Mesenchymal stem cell (in vitro differentiated cells and primary cell): ENCODE results near the gene FLT3.

ENCODE experiments used
- DNase-seq: peaks from one replicate; pipeline ENCODE4 v3.0.0-alpha.2; 2013
- H2AFZ ChIP-seq: one replicate; pipeline ENCODE4 v1.6.1; 2013; ENCODE audit warnings: low read depth, mild to moderate bottlenecking, control low read depth, inconsistent platforms, low read length, moderate library complexity
- H2AK5ac ChIP-seq: 2 replicates; pipeline ENCODE4 v1.6.1; 2013; ENCODE audit warnings: low read length, moderate library complexity, mild to moderate bottlenecking, inconsistent platforms; ENCODE audit not compliant: severe bottlenecking
- H2BK120ac ChIP-seq: one replicate; pipeline ENCODE4 v1.6.1; 2013; ENCODE audit warnings: low read depth, mild to moderate bottlenecking, inconsistent platforms, low read length, moderate library complexity
- H2BK12ac ChIP-seq, 2 experiments: one replicate each; pipeline ENCODE4 v1.6.1; 2013; ENCODE audit warnings: inconsistent platforms in 2 of 2, low read length in 2 of 2, mild to moderate bottlenecking in 2 of 2, moderate library complexity in 2 of 2, control low read depth in 1 of 2
- H2BK15ac ChIP-seq: one replicate; pipeline ENCODE4 v1.6.1; 2013; ENCODE audit warnings: mild to moderate bottlenecking, low read depth, inconsistent platforms; ENCODE audit not compliant: poor library complexity, severe bottlenecking
- H2BK5ac ChIP-seq: 2 replicates; pipeline ENCODE4 v1.6.1; 2013; ENCODE audit warnings: low read depth, mild to moderate bottlenecking, low read length, control low read depth, inconsistent platforms; ENCODE audit not compliant: poor library complexity, severe bottlenecking
- H3K14ac ChIP-seq, 2 experiments: one replicate each; pipeline ENCODE4 v1.6.1; 2013; ENCODE audit warnings: inconsistent platforms in 2 of 2, low read length in 2 of 2, control low read depth in 1 of 2, mild to moderate bottlenecking in 1 of 2, moderate library complexity in 1 of 2
- H3K18ac ChIP-seq, 2 experiments: one replicate each; pipeline ENCODE4 v1.6.1; 2013; ENCODE audit warnings: inconsistent platforms in 2 of 2, low read length in 2 of 2, control low read depth in 1 of 2, low read depth in 1 of 2, mild to moderate bottlenecking in 1 of 2
- H3K23ac ChIP-seq, 2 experiments: one replicate each; pipeline ENCODE4 v1.6.1; 2013; ENCODE audit warnings: inconsistent platforms in 2 of 2, low read length in 2 of 2, mild to moderate bottlenecking in 2 of 2, moderate library complexity in 2 of 2, control low read depth in 1 of 2
- H3K27ac ChIP-seq: 2 replicates; pipeline ENCODE4 v1.5.1; 2013; ENCODE audit warnings: mild to moderate bottlenecking, moderate library complexity, low read length, control low read depth, inconsistent platforms; ENCODE audit not compliant: poor library complexity, severe bottlenecking
- H3K27me3 ChIP-seq, 2 experiments: 2 replicates each; pipeline versions ENCODE4 v1.6.1 to v1.7.0; 2013; ENCODE audit warnings: low read length in 2 of 2, mild to moderate bottlenecking in 2 of 2, moderate library complexity in 2 of 2, control low read depth in 1 of 2, inconsistent platforms in 1 of 2; ENCODE audit not compliant: control insufficient read depth in 1 of 2, insufficient read depth in 1 of 2
- H3K36me3 ChIP-seq, 2 experiments: 2 replicates each; pipeline versions ENCODE4 v1.6.1 to v1.7.0; 2013; ENCODE audit warnings: low read length in 2 of 2, control low read depth in 1 of 2, inconsistent platforms in 1 of 2, low read depth in 1 of 2, mild to moderate bottlenecking in 1 of 2; ENCODE audit not compliant: insufficient read depth in 2 of 2, control insufficient read depth in 1 of 2
- H3K4ac ChIP-seq, 2 experiments: one replicate each; pipeline ENCODE4 v1.6.1; 2013; ENCODE audit warnings: inconsistent platforms in 2 of 2, low read length in 2 of 2, mild to moderate bottlenecking in 2 of 2, moderate library complexity in 2 of 2, control low read depth in 1 of 2, low read depth in 1 of 2
- H3K4me1 ChIP-seq: 2 replicates; pipeline ENCODE4 v1.6.1; 2013; ENCODE audit warnings: low read depth, low read length, control low read depth; ENCODE audit not compliant: control insufficient read depth, insufficient read depth
- H3K4me2 ChIP-seq: 2 replicates; pipeline ENCODE4 v1.6.1; 2013; ENCODE audit warnings: low read length, mild to moderate bottlenecking, inconsistent platforms; ENCODE audit not compliant: poor library complexity, severe bottlenecking
- H3K4me3 ChIP-seq, 2 experiments: 2 replicates each; pipeline versions ENCODE4 v1.5.1 to v1.7.0; 2013; ENCODE audit warnings: low read length in 2 of 2, mild to moderate bottlenecking in 2 of 2, control low read depth in 1 of 2, low read depth in 1 of 2; ENCODE audit not compliant: insufficient read depth in 1 of 2
- H3K79me1 ChIP-seq: replicated peaks from 2 replicates; pipeline ENCODE4 v1.6.1; 2013; ENCODE audit warnings: mild to moderate bottlenecking, control low read depth, low read length, inconsistent platforms; ENCODE audit not compliant: poor library complexity, severe bottlenecking
- H3K9ac ChIP-seq: 2 replicates; pipeline ENCODE4 v1.7.0; 2013; ENCODE audit warnings: mild to moderate bottlenecking, low read length, moderate library complexity
- H3K9me3 ChIP-seq: 2 replicates; pipeline ENCODE4 v1.7.0; 2013; ENCODE audit warnings: mild to moderate bottlenecking, low read length; ENCODE audit not compliant: control insufficient read depth
- H4K8ac ChIP-seq: one replicate; pipeline ENCODE4 v1.6.1; 2013; ENCODE audit warnings: inconsistent platforms, mild to moderate bottlenecking, low read length, moderate library complexity
- H4K91ac ChIP-seq: one replicate; pipeline ENCODE4 v1.6.1; 2013; ENCODE audit warnings: mild to moderate bottlenecking, low read length, inconsistent platforms
- WGBS: methylation state at CpG from one replicate; pipeline ENCODE4 v1.1.7; 2013; ENCODE audit warnings: mixed read lengths; 5-methylcytosine and 5-hydroxymethylcytosine counted together

Gene FLT3

DNA sequence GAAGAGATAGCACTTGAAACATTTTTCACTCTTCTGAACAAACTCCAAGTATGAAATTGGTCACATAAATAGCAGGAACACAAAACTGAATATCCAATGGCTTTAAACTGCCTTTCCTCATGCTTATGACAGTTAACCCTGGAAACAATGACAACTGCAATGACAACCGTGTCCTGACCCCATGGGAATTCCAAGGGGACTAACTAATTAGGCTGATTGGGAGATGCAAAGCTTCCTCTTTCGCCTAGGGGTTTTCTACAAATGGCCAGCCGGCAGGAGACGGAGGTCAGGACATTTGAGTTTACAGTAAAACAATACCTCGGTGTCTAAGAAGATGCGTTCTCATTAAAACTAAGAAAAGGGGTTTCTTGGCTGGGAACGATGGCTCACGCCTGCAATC is 58.9 kb downstream of the FLT3 start:
- Histone ChIP-seq H3K27ac (no peak overlapping the region), H3K9me3 (no peaks in the 10 kb centered on the region), H3K27me3 (peaks cover 0 to 15% of the 10 kb centered on the region in 2 experiments), H4K8ac (no peak overlapping the region), H2AFZ (no peak overlapping the region), H3K4me1 (peaks cover 2% of the 10 kb centered on the region), H2BK120ac (no peak overlapping the region), H2BK15ac (no peak overlapping the region), H2BK5ac (no peak overlapping the region), H3K9ac (no peak overlapping the region), H3K18ac (no peak overlapping the region), H3K14ac (no peak overlapping the region), H3K23ac (no peak overlapping the region), H3K4ac (peak overlapping the region in 1 of 2 experiments; percentile 15), H2AK5ac (no peak overlapping the region), H3K4me2 (no peak overlapping the region), H4K91ac (no peak overlapping the region), H3K4me3 (no peak overlapping the region), H2BK12ac (no peak overlapping the region), H3K79me1 (no peaks in the 10 kb centered on the region), H3K36me3 (no peaks in the 10 kb centered on the region)
- 93% methylated on average over 8 of the region's 8 CpGs for WGBS
- DNase-seq, result no peak

DNA sequence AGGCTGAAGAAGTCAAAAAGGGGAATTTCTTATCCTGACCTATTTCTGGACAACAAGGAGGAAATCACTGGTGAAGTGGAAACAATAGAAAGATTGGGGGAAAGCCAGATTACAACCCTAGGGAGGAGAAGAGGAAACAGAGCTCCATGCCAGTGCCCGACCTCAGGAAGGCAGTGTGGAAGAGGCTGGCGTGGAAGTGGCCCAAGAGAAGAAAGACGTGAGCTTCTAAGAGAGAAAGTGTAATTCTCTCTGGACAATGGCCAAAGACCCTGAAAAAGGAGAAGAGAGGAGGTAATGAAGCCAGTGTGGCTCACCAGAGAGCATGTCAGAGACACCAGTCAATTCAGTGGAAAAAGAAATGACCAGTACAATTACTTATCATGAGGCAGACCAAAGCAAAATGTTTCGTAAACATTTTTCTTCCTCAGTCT is 59.3 kb downstream of the FLT3 start:
- Histone ChIP-seq H3K4ac (no peak overlapping the region), H2BK120ac (no peak overlapping the region), H3K27ac (no peak overlapping the region), H3K27me3 (peaks cover 0 to 17% of the 10 kb centered on the region in 2 experiments), H2BK12ac (no peak overlapping the region), H2BK5ac (no peak overlapping the region), H3K18ac (no peak overlapping the region), H3K79me1 (no peaks in the 10 kb centered on the region), H3K14ac (no peak overlapping the region), H4K91ac (no peak overlapping the region), H3K9ac (no peak overlapping the region), H2BK15ac (no peak overlapping the region), H2AK5ac (no peak overlapping the region), H2AFZ (no peak overlapping the region), H3K4me1 (peaks cover 1% of the 10 kb centered on the region), H4K8ac (no peak overlapping the region), H3K9me3 (no peaks in the 10 kb centered on the region), H3K36me3 (no peaks in the 10 kb centered on the region), H3K4me2 (no peak overlapping the region), H3K23ac (no peak overlapping the region), H3K4me3 (no peak overlapping the region)
- WGBS, result 90% methylated on average over 4 of the region's 4 CpGs
- peak; percentile 28 for DNase-seq

DNA sequence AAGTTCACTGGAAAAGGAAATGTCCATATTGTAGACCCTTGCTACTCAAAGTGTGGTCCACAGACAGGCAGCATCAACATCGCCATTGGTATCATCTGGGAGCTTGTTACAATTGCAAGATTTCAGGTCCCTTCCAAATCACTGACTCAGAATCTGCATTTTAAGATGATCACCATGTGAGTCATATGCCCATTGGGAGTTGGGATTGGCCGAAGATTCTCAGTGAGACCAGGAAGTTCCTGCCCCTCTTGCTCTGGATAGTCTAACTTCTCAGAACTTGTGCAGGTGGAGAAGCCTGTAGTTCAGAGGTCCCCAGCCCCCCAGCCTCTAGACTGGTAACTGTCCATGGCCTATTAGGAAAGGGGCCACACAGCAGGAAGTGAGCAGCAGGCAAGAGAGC is 63.0 kb downstream of the FLT3 start:
- WGBS, result 56% methylated on average over 2 of the region's 2 CpGs
- H3K23ac ChIP-seq, result no peak overlapping the region

DNA sequence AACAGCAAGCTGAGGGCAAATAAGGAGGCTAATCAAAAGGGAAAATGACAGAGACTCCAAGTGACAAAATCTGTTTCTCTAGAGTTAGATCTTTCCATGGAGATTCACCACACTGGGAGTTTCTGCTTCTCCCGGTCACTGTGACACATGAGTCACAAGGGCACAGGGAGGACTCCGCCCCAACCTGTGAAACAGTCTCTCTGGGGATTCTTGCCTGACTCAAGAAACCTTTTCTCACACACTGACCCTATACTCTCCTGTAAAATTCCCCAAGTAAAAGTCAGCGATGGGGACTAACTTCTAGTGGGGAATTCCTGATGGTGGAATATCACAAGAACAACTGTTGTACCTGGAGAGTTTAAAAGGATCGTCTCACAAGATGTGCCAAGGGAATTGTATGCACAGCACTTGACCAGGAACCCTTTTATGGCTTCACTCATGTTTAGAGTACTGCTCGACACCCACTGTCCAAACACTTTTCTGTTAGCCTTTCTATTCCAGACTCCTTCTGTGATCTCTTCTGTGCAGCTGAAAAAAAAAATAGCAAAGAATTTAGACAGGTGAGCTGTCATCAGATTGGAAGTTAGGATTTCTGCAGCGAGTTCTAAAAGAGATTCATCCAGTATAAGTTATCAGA is 65.1 kb downstream of the FLT3 start:
- H3K14ac ChIP-seq, result no peak overlapping the region
- H4K91ac ChIP-seq, result no peak overlapping the region
- H2BK5ac ChIP-seq, result no peak overlapping the region
- no peak overlapping the region for H2AFZ ChIP-seq
- H3K4me2 ChIP-seq, result no peak overlapping the region
- WGBS, result 58% methylated on average over 5 of the region's 6 CpGs
- H3K9ac ChIP-seq, result no peak overlapping the region
- no peak overlapping the region for H2BK15ac ChIP-seq
- H3K9me3 ChIP-seq, result no peaks in the 10 kb centered on the region
- no peaks in the 10 kb centered on the region for H3K36me3 ChIP-seq
- H3K4ac ChIP-seq, result no peak overlapping the region
- no peak overlapping the region for H2AK5ac ChIP-seq
- no peak overlapping the region for H2BK12ac ChIP-seq
- H3K4me3 ChIP-seq, result no peak overlapping the region
- DNase-seq, result peak; percentile 31
- no peaks in the 10 kb centered on the region for H3K4me1 ChIP-seq
- no peak overlapping the region for H2BK120ac ChIP-seq
- H4K8ac ChIP-seq, result no peak overlapping the region
- no peak overlapping the region for H3K27ac ChIP-seq
- H3K23ac ChIP-seq, result no peak overlapping the region
- peaks cover 0 to 29% of the 10 kb centered on the region in 2 experiments for H3K27me3 ChIP-seq
- H3K79me1 ChIP-seq, result no peaks in the 10 kb centered on the region
- no peak overlapping the region for H3K18ac ChIP-seq

More for the DNA sequence above, 63.0 kb downstream of the FLT3 start:
- Histone ChIP-seq H2BK5ac (no peak overlapping the region), H3K4me3 (no peak overlapping the region), H2BK12ac (no peak overlapping the region), H3K79me1 (no peaks in the 10 kb centered on the region), H3K9me3 (no peaks in the 10 kb centered on the region), H4K91ac (no peak overlapping the region), H2BK120ac (no peak overlapping the region), H4K8ac (peak overlapping the region; percentile 17), H2AK5ac (no peak overlapping the region), H3K27ac (no peak overlapping the region), H3K27me3 (peaks cover 0 to 32% of the 10 kb centered on the region in 2 experiments), H3K9ac (no peak overlapping the region), H2AFZ (no peak overlapping the region), H3K4ac (no peak overlapping the region), H3K4me2 (no peak overlapping the region), H3K18ac (no peak overlapping the region), H3K4me1 (no peaks in the 10 kb centered on the region), H3K36me3 (no peaks in the 10 kb centered on the region), H3K14ac (peak overlapping the region in 1 of 2 experiments; percentile 47), H2BK15ac (no peak overlapping the region)
- no peak for DNase-seq
